Fibroblast of lung (primary cell): ENCODE measurements around the gene PIK3R2. TPM values are rescaled to one million over a fixed set of nuclear protein-coding genes. Genes with fewer than 3 reads are reported as not detected.

Experiments
- DNase-seq, 2 donors: peaks; one replicate each; pipeline versions ENCODE4 v3.0.0 to v3.0.0-alpha.2; 2010; ENCODE audit warnings: low read depth in 2 of 2
- H2AFZ ChIP-seq: 2 replicates; pipeline ENCODE4 v1.5.1; 2012; ENCODE audit warnings: low read length, control low read depth, inconsistent platforms
- H3K27ac ChIP-seq: 2 replicates; pipeline ENCODE4 v1.5.1; 2011; ENCODE audit warnings: low read length, control low read depth; ENCODE audit not compliant: insufficient read depth
- H3K27me3 ChIP-seq: 2 replicates; pipeline ENCODE4 v1.5.1; 2011; ENCODE audit warnings: mild to moderate bottlenecking, low read length; ENCODE audit not compliant: control insufficient read depth, insufficient read depth
- H3K36me3 ChIP-seq: 2 replicates; pipeline ENCODE4 v1.5.1; 2011; ENCODE audit warnings: low read length; ENCODE audit not compliant: control insufficient read depth, insufficient read depth
- H3K4me1 ChIP-seq: 2 replicates; pipeline ENCODE4 v1.5.1; 2011; ENCODE audit warnings: low read length; ENCODE audit not compliant: control insufficient read depth, insufficient read depth; ENCODE audit errors: extremely low read depth
- H3K4me2 ChIP-seq: 2 replicates; pipeline ENCODE4 v1.5.1; 2011; ENCODE audit warnings: low read length, control low read depth; ENCODE audit not compliant: insufficient read depth; ENCODE audit errors: extremely low read depth
- H3K4me3 ChIP-seq, 4 experiments: fragments of 200-600 bp in 1 of 4; sonication (generic) in 1 of 4; replicated peaks in 1 of 4; 2 replicates each; pipeline ENCODE4 v1.5.1; 2011 to 2016; ENCODE audit warnings: low read length in 4 of 4, low read depth in 3 of 4, mild to moderate bottlenecking in 3 of 4, control low read depth in 2 of 4, inconsistent platforms in 1 of 4, mixed read lengths in 1 of 4; ENCODE audit not compliant: insufficient read depth in 1 of 4; ENCODE audit errors: control extremely low read depth in 1 of 4
- H3K79me2 ChIP-seq: 2 replicates; pipeline ENCODE4 v1.5.1; 2012; ENCODE audit warnings: mild to moderate bottlenecking, low read length, inconsistent platforms; ENCODE audit not compliant: control insufficient read depth, insufficient read depth
- H3K9ac ChIP-seq: 2 replicates; pipeline ENCODE4 v1.5.1; 2011; ENCODE audit warnings: mild to moderate bottlenecking, low read length, control low read depth; ENCODE audit not compliant: insufficient read depth
- H3K9me3 ChIP-seq: 2 replicates; pipeline ENCODE4 v1.5.1; 2012; ENCODE audit warnings: low read depth, low read length; ENCODE audit not compliant: control insufficient read depth, insufficient read depth
- H4K20me1 ChIP-seq: 2 replicates; pipeline ENCODE4 v1.5.1; 2011; ENCODE audit warnings: low read length; ENCODE audit not compliant: control insufficient read depth, insufficient read depth; ENCODE audit errors: extremely low read depth
- EZH2 ChIP-seq: IDR thresholded peaks from 2 replicates; pipeline ENCODE4 v1.5.1; 2012; ENCODE audit warnings: low read length, control low read depth, mild to moderate bottlenecking; ENCODE audit errors: missing control alignments
- polyA plus RNA-seq, 2 donors: library from polyadenylated mRNA; depleted of rRNA in 1 of 2; stranded (reverse) in 1 of 2; unstranded in 1 of 2; fragments of >200 nt; gene quantifications; 2 replicates each; pipeline ENCODE4 v1.2.1, GENCODE V29; 2011 to 2012; ENCODE audit warnings: missing spikeins in 1 of 2
- total RNA-seq: library from RNA; depleted of rRNA; stranded (reverse); fragments of >200 nt; gene quantifications from 2 replicates; pipeline ENCODE4 v1.2.1, GENCODE V29; 2014
- TF ChIP-seq, protein P1 (sequence below), 2 donors: IDR thresholded peaks in 1 of 2; conservative IDR thresholded peaks in 1 of 2; 1 replicate in 1 of 2; 2 replicates in 1 of 2; pipeline ENCODE4 v1.5.1; 2011 to 2012; ENCODE audit warnings: low read length in 2 of 2, control low read depth in 1 of 2, inconsistent platforms in 1 of 2, low read depth in 1 of 2, mild to moderate bottlenecking in 1 of 2

Gene PIK3R2
- total and polyA plus RNA-seq, 2 donors (not counting 1 experiment from before 2014, with no cell fraction given): 10.1 to 18.4 TPM

DNA sequence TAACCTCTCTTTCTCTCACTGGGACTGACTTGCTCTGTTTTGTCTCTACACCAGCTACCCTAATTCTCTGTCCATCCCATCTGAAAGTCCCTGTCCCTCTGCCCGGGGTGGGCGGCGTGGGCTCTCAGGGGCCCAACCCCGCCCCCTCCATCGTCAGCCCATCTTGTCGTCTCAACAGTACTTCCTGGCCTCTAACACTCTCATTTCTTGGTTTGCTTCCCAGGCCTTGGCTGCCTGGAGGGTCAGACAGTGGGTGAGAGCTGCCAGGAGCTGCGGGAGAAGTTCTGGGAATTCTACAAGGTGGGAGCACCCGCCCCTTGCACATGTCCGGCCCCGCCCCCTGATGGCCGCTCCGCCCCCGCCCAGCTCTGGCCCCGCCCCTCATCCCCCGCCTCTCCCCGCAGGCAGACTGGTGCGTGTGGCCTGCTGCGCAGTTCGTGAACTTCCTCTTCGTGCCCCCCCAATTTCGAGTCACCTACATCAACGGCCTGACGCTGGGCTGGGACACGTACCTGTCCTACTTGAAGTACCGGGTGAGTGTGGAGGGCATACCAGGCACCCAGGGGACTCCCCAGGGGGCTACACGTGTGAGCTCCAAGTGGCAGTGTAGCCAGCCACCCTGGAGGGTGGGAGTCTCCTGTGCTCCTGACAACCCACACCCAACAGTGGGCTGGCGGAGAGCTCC, 41.7 kb downstream of the PIK3R2 start:
- peak; percentile 42 to 68 for DNase-seq
- no peaks in the 10 kb centered on the region for H3K9me3 ChIP-seq
- no peaks in the 10 kb centered on the region for H3K79me2 ChIP-seq
- H3K36me3 ChIP-seq: peaks cover 10% of the 10 kb centered on the region
- TF ChIP-seq, protein P1, sequence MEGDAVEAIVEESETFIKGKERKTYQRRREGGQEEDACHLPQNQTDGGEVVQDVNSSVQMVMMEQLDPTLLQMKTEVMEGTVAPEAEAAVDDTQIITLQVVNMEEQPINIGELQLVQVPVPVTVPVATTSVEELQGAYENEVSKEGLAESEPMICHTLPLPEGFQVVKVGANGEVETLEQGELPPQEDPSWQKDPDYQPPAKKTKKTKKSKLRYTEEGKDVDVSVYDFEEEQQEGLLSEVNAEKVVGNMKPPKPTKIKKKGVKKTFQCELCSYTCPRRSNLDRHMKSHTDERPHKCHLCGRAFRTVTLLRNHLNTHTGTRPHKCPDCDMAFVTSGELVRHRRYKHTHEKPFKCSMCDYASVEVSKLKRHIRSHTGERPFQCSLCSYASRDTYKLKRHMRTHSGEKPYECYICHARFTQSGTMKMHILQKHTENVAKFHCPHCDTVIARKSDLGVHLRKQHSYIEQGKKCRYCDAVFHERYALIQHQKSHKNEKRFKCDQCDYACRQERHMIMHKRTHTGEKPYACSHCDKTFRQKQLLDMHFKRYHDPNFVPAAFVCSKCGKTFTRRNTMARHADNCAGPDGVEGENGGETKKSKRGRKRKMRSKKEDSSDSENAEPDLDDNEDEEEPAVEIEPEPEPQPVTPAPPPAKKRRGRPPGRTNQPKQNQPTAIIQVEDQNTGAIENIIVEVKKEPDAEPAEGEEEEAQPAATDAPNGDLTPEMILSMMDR (conservative IDR thresholded peaks at IDR 0.05 in 1 of 2, IDR thresholded peaks at IDR 0.05 in 1 of 2; ENCODE audit: low read depth in 1 of 2, low read length in 2 of 2): no peak
- TF ChIP-seq EZH2: no peak
- H4K20me1 ChIP-seq: no peaks in the 10 kb centered on the region
- H3K4me2 ChIP-seq: peak overlapping the region; percentile 85
- no peak overlapping the region for H2AFZ ChIP-seq
- H3K9ac ChIP-seq: no peak overlapping the region
- H3K27ac ChIP-seq: peak overlapping the region; percentile 88
- peak overlapping the region in 1 of 4 experiments; percentile 81 for H3K4me3 ChIP-seq
- no peaks in the 10 kb centered on the region for H3K4me1 ChIP-seq
- no peaks in the 10 kb centered on the region for H3K27me3 ChIP-seq

DNA sequence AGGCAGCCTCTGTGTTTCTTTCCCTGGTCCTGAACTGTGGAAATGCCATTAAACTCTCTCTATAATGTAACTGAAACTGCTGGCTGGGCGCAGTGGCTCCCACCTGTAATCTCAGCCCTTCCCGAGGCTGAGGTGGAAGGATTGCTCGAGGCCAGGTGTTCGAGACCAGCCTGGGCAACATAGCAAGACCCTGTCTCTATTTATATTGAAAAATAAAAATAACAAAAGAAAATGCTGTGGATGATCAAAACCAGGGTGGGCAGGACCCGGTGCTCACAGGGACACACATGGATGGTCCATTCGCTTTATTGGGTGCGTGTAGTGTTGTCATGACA, 43.5 kb downstream of the PIK3R2 start:
- no peak for DNase-seq
- no peak overlapping the region for H3K4me3 ChIP-seq
- no peaks in the 10 kb centered on the region for H3K79me2 ChIP-seq
- no peaks in the 10 kb centered on the region for H3K27me3 ChIP-seq
- no peak overlapping the region for H3K27ac ChIP-seq
- no peaks in the 10 kb centered on the region for H4K20me1 ChIP-seq
- H3K36me3 ChIP-seq: peaks cover 10% of the 10 kb centered on the region
- H2AFZ ChIP-seq: no peak overlapping the region
- TF ChIP-seq, protein P1 (conservative IDR thresholded peaks at IDR 0.05 in 1 of 2, IDR thresholded peaks at IDR 0.05 in 1 of 2; ENCODE audit: low read depth in 1 of 2, low read length in 2 of 2): no peak
- no peak for TF ChIP-seq EZH2
- H3K9me3 ChIP-seq: no peaks in the 10 kb centered on the region
- H3K9ac ChIP-seq: no peak overlapping the region
- H3K4me2 ChIP-seq: no peak overlapping the region
- H3K4me1 ChIP-seq: no peaks in the 10 kb centered on the region

DNA sequence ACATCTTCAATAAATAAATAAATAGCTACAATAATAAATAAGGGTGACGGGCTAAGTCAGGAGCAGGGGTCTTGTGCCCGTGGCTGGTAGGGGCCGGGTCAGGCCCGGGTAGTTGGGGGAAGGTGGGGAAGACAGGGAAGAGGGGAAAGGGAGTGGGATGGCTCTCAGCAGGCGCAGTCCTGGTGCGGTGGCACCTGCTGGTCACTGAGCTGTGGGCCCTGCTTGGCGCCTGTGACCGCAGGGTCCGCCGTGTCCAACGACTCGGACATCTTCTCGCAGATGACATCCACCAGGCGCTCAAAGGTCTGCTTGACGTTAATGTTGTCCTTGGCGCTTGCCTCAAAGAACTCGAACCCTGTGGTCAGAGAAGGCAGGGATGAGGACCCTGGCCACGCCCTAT, 44.3 kb downstream of the PIK3R2 start:
- Histone ChIP-seq H2AFZ (no peak overlapping the region), H3K9me3 (no peaks in the 10 kb centered on the region), H3K27me3 (no peaks in the 10 kb centered on the region), H3K79me2 (peaks cover 2% of the 10 kb centered on the region), H4K20me1 (no peaks in the 10 kb centered on the region), H3K36me3 (peaks cover 12% of the 10 kb centered on the region), H3K9ac (no peak overlapping the region), H3K4me1 (no peaks in the 10 kb centered on the region), H3K4me2 (no peak overlapping the region), H3K4me3 (no peak overlapping the region), H3K27ac (no peak overlapping the region)
- no peak for DNase-seq
- TF ChIP-seq, protein P1 (conservative IDR thresholded peaks at IDR 0.05 in 1 of 2, IDR thresholded peaks at IDR 0.05 in 1 of 2; ENCODE audit: low read depth in 1 of 2, low read length in 2 of 2): no peak
- no peak for TF ChIP-seq EZH2
